ENCODE data around the gene VWA3A.

The VWA3A gene

GRCh38 chr16:22086440-22086839, 5.9 kb upstream of the VWA3A start:
- H3K36me3 ChIP-seq: no peaks in the 10 kb centered on the region
- H3K9me3 ChIP-seq: no peaks in the 10 kb centered on the region
- no peaks in the 10 kb centered on the region for H3K27me3 ChIP-seq
- no peak for DNase-seq
- TF ChIP-seq, protein P1, sequence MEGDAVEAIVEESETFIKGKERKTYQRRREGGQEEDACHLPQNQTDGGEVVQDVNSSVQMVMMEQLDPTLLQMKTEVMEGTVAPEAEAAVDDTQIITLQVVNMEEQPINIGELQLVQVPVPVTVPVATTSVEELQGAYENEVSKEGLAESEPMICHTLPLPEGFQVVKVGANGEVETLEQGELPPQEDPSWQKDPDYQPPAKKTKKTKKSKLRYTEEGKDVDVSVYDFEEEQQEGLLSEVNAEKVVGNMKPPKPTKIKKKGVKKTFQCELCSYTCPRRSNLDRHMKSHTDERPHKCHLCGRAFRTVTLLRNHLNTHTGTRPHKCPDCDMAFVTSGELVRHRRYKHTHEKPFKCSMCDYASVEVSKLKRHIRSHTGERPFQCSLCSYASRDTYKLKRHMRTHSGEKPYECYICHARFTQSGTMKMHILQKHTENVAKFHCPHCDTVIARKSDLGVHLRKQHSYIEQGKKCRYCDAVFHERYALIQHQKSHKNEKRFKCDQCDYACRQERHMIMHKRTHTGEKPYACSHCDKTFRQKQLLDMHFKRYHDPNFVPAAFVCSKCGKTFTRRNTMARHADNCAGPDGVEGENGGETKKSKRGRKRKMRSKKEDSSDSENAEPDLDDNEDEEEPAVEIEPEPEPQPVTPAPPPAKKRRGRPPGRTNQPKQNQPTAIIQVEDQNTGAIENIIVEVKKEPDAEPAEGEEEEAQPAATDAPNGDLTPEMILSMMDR (IDR thresholded peaks at IDR 0.05; ENCODE audit: low read depth, low read length): no peak
- no peak overlapping the region for H3K4me3 ChIP-seq (ENCODE audit: low read depth, low read length)
- H3K4me1 ChIP-seq: no peaks in the 10 kb centered on the region

DNA sequence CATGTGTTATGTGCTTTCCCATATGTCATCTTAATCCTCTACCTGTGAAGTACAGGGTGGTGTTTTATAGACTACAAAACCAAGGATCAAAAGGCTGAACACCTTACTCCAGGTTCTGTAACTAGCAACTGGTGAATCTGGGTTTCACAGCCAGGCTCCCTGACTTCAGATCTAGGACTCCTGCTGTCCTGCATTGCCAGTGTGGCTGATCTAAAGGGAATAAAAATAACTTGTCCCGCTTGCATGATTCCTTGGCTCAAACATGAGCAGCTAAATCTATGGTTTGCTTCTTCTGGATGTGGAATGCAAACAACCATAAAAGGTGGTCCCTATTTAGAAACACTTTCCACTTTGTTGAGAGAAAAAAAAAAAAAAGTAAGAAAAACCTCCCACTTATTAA, 3.7 kb upstream of the VWA3A start:
- TF ChIP-seq, protein P1 (IDR thresholded peaks at IDR 0.05; ENCODE audit: low read depth, low read length): no peak
- H3K4me1 ChIP-seq: no peaks in the 10 kb centered on the region
- no peak overlapping the region for H3K4me3 ChIP-seq (ENCODE audit: low read depth, low read length)
- no peaks in the 10 kb centered on the region for H3K36me3 ChIP-seq
- H3K9me3 ChIP-seq: no peaks in the 10 kb centered on the region
- no peaks in the 10 kb centered on the region for H3K27me3 ChIP-seq
- DNase-seq: no peak

DNA sequence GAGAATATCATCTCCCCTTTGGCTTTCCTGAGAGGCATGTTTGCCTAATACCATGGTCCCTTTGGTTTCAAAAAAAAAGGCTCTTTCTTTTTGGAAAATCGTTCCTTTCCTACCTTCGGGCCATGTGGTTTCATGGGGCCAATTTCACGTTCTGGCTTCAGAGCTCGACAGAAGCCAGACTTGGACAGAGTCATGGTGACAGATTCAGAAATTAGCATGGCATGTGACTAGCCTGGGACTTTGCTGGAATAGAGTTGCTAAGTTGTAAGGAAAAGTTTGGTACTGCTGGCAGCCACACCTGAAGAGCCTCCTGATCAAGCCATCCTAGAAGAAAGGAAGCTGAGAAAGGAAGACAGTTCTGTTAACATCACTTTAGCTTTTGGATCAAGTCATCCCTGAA, 2.4 kb upstream of the VWA3A start:
- Histone ChIP-seq H3K4me3 (ENCODE audit: low read depth, low read length) (no peak overlapping the region), H3K4me1 (no peaks in the 10 kb centered on the region), H3K9me3 (no peaks in the 10 kb centered on the region), H3K36me3 (no peaks in the 10 kb centered on the region), H3K27me3 (no peaks in the 10 kb centered on the region; the same call in 1 of the 2 replicates)
- no peak for DNase-seq
- TF ChIP-seq, protein P1 (IDR thresholded peaks at IDR 0.05; ENCODE audit: low read depth, low read length): no peak

GRCh38 chr16:22091721-22092120, 620 bp upstream of the VWA3A start:
- Histone ChIP-seq H3K9me3 (no peaks in the 10 kb centered on the region), H3K4me3 (ENCODE audit: low read depth, low read length) (no peak overlapping the region), H3K36me3 (no peaks in the 10 kb centered on the region), H3K27me3 (no peaks in the 10 kb centered on the region; the same call in 1 of the 2 replicates), H3K4me1 (no peaks in the 10 kb centered on the region)
- no peak for DNase-seq
- TF ChIP-seq, protein P1 (IDR thresholded peaks at IDR 0.05; ENCODE audit: low read depth, low read length): no peak

DNA sequence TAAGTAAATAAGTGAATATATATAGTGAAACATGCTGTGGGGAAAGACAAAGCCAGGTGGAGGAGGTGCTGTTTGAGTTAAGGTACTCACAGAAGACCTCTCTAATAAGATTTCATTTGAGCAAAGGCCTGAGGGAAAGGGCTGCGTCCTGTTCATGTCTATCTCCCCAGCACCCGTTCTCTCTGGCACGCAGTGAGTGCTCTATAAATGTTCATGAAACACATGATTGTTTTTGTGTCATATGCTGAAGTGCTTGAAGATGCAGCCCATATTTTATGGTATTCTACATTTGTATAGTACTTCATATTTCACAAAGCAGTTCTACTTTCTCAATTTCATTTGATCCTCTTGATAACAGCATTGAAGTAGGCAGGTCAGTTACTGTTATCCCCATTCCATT, 990 bp downstream of the VWA3A start:
- no peaks in the 10 kb centered on the region for H3K36me3 ChIP-seq
- no peaks in the 10 kb centered on the region for H3K4me1 ChIP-seq
- H3K9me3 ChIP-seq: no peaks in the 10 kb centered on the region
- no peaks in the 10 kb centered on the region; the same call in none of the 2 replicates for H3K27me3 ChIP-seq
- TF ChIP-seq, protein P1 (IDR thresholded peaks at IDR 0.05; ENCODE audit: low read depth, low read length): no peak
- no peak for DNase-seq
- H3K4me3 ChIP-seq (ENCODE audit: low read depth, low read length): no peak overlapping the region

DNA sequence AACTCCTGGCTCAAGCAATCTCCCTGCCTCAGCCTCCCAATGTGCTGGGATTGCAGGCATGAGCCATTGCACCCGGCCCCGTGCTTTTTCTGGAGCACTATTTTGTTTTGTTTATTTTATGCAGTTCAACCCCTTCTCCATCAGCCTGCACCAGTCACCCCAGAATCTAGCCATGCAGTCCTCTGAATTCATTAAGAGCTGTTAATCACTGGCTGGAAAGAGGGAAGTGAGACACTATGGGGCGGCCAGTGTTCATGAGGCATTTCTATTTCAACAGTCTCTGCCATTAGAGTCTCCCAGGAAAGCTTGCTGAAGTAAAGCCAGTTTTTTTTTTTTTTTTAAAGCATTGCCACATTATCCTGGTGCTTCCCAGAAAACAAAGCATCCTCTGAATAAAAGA, 1.7 kb downstream of the VWA3A start:
- H3K36me3 ChIP-seq: no peaks in the 10 kb centered on the region
- no peaks in the 10 kb centered on the region for H3K9me3 ChIP-seq
- no peaks in the 10 kb centered on the region; the same call in none of the 2 replicates for H3K27me3 ChIP-seq
- H3K4me3 ChIP-seq (ENCODE audit: low read depth, low read length): no peak overlapping the region
- no peak for DNase-seq
- TF ChIP-seq, protein P1 (IDR thresholded peaks at IDR 0.05; ENCODE audit: low read depth, low read length): no peak
- H3K4me1 ChIP-seq: no peaks in the 10 kb centered on the region
